PC-9 (cell line): ENCODE results near the gene PALD1. TPM values are rescaled to one million over a fixed set of nuclear protein-coding genes. Genes with fewer than 3 reads are reported as not detected.

Experiments used
- BruUV-seq: library from RNA; stranded (reverse); fragments of 400-500 nt; replicated peaks from 2 replicates; lab custom pipeline; 2021; lab: Mats Ljungman, UMichigan
- CTCF ChIA-PET: fragments of 300-600 bp; sonication (Branson Sonifier 250); formaldehyde crosslinking; loops from one replicate; lab custom pipeline; 2022; ENCODE audit warnings: antibody characterized with exemption; lab: Charles Lee
- POLR2A ChIA-PET: fragments of 300-600 bp; sonication (Branson Sonifier 250); formaldehyde crosslinking; loops from one replicate; lab custom pipeline; 2022; ENCODE audit warnings: antibody characterized with exemption; ENCODE audit not compliant: unreplicated experiment; lab: Charles Lee
- DNase-seq, 2 experiments: peaks; one replicate each; pipeline versions ENCODE4 v3.0.0 to v3.0.0-alpha.2; 2015 to 2022; ENCODE audit warnings: mixed read lengths in 1 of 2
- H2AFZ ChIP-seq: fragments of 200-600 bp; sonication (generic); 2 replicates; pipeline ENCODE4 v1.8.1; 2017; ENCODE audit warnings: antibody characterized with exemption
- H3F3A ChIP-seq: fragments of 200-600 bp; sonication (generic); 2 replicates; pipeline ENCODE4 v1.8.1; 2017; ENCODE audit warnings: antibody characterized with exemption, mild to moderate bottlenecking, low read depth; ENCODE audit not compliant: insufficient read depth
- H3K27ac ChIP-seq: fragments of 200-600 bp; sonication (generic); 2 replicates; pipeline ENCODE4 v1.6.1; 2016; ENCODE audit warnings: mixed run types
- H3K27me3 ChIP-seq: fragments of 200-600 bp; sonication (generic); 2 replicates; pipeline ENCODE4 v1.6.1; 2016; ENCODE audit warnings: low read depth, mixed run types; ENCODE audit not compliant: insufficient read depth
- H3K36me3 ChIP-seq: fragments of 200-600 bp; sonication (generic); 2 replicates; pipeline ENCODE4 v1.6.1; 2016; ENCODE audit warnings: low read depth, mixed run types
- H3K4me1 ChIP-seq: fragments of 200-600 bp; sonication (generic); replicated peaks from 2 replicates; pipeline ENCODE4 v1.6.1; 2016; ENCODE audit warnings: mixed run types; ENCODE audit not compliant: insufficient read depth
- H3K4me2 ChIP-seq: fragments of 200-600 bp; sonication (generic); 2 replicates; pipeline ENCODE4 v1.6.1; 2017; ENCODE audit warnings: mixed run types
- H3K4me3 ChIP-seq: fragments of 200-600 bp; sonication (generic); 2 replicates; pipeline ENCODE4 v1.6.1; 2016; ENCODE audit warnings: mixed run types
- H3K79me2 ChIP-seq: fragments of 200-600 bp; sonication (generic); 2 replicates; pipeline ENCODE4 v1.6.1; 2017; ENCODE audit warnings: low read depth, mixed run types
- H3K9me2 ChIP-seq: fragments of 200-600 bp; sonication (generic); 2 replicates; pipeline ENCODE4 v1.8.1; 2017; ENCODE audit warnings: mild to moderate bottlenecking; ENCODE audit not compliant: insufficient read depth
- H3K9me3 ChIP-seq: fragments of 200-600 bp; sonication (generic); 2 replicates; pipeline ENCODE4 v1.8.1; 2016; ENCODE audit warnings: low read depth; ENCODE audit not compliant: insufficient read depth
- H4K20me1 ChIP-seq: fragments of 200-600 bp; sonication (generic); 2 replicates; pipeline ENCODE4 v1.8.1; 2017; ENCODE audit not compliant: insufficient read depth
- CTCF ChIP-seq: fragments of 200-600 bp; sonication (generic); conservative IDR thresholded peaks from 2 replicates; pipeline ENCODE4 v1.6.1; 2017; ENCODE audit warnings: mixed run types, antibody characterized with exemption, mild to moderate bottlenecking, moderate library complexity
- EZH2 ChIP-seq: fragments of 200-600 bp; sonication (generic); IDR thresholded peaks from 2 replicates; pipeline ENCODE4 v1.8.0; 2017; ENCODE audit warnings: antibody characterized with exemption, low read depth
- intact Hi-C: fragments of 100-400 bp; cut with micrococcal nuclease; formaldehyde crosslinking; loops from one replicate; pipeline ENCODE4 v1.10.0; 2022; ENCODE audit not compliant: unreplicated experiment
- total RNA-seq: library from RNA; stranded (reverse); gene quantifications from 2 replicates; pipeline ENCODE4 v1.2.3, GENCODE V29; 2021

PALD1 gene
- total RNA-seq, 1 experiment from 2014 or later, result 5.2 TPM

GRCh38 chr10:70615784-70616522 is 137.4 kb downstream of the PALD1 start:
- no peaks in the 10 kb centered on the region; the same call in 1 of the 2 replicates for H3F3A ChIP-seq
- H3K4me1 ChIP-seq, result no peaks in the 10 kb centered on the region
- CTCF ChIA-PET, result no interaction called here
- TF ChIP-seq CTCF, result no peak
- no peak for TF ChIP-seq EZH2
- POLR2A ChIA-PET, result no interaction called here
- no peaks in the 10 kb centered on the region for H3K36me3 ChIP-seq
- H3K27ac ChIP-seq, result no peak overlapping the region
- no peaks in the 10 kb centered on the region for H4K20me1 ChIP-seq
- no peak for DNase-seq
- H3K9me2 ChIP-seq, result no peaks in the 10 kb centered on the region
- intact Hi-C loops, result loop anchor here (5.0 kb wide), 1 partner anchor 266 kb away; no protein-coding TSS in a partner anchor
- BruUV-seq, result no TSS peak
- H3K4me3 ChIP-seq, result no peak overlapping the region
- H3K9me3 ChIP-seq, result peaks cover 16% of the 10 kb centered on the region
- H3K27me3 ChIP-seq, result no peaks in the 10 kb centered on the region
- no peaks in the 10 kb centered on the region for H3K79me2 ChIP-seq
- H2AFZ ChIP-seq, result no peak overlapping the region
- no peak overlapping the region for H3K4me2 ChIP-seq

GRCh38 chr10:70616761-70617160 is 138.2 kb downstream of the PALD1 start:
- Histone ChIP-seq H3K9me3 (peaks cover 16% of the 10 kb centered on the region), H3K4me3 (no peak overlapping the region), H3K4me2 (no peak overlapping the region), H3F3A (no peaks in the 10 kb centered on the region; the same call in 1 of the 2 replicates), H2AFZ (no peak overlapping the region), H3K4me1 (no peaks in the 10 kb centered on the region), H3K27ac (no peak overlapping the region), H3K9me2 (no peaks in the 10 kb centered on the region), H3K36me3 (no peaks in the 10 kb centered on the region), H3K79me2 (no peaks in the 10 kb centered on the region), H3K27me3 (no peaks in the 10 kb centered on the region), H4K20me1 (no peaks in the 10 kb centered on the region)
- intact Hi-C loops, result loop anchor here (5.0 kb wide), 1 partner anchor 266 kb away; no protein-coding TSS in a partner anchor
- no TSS peak for BruUV-seq
- TF ChIP-seq EZH2 (no peak), CTCF (no peak)
- CTCF ChIA-PET, result no interaction called here
- POLR2A ChIA-PET, result interaction anchor here (0.6 kb wide), 1 partner anchor 64 kb away, joined by 3 read pairs; no protein-coding TSS in a partner anchor
- DNase-seq, result no peak

Other genes starting within 250 kb of the PALD1 start
- gene PPA1, start 245.3 kb upstream of the PALD1 start, total RNA-seq, result 224 and 236 TPM in 2 replicates
- 0.05 and 0.09 TPM in 2 replicates for gene NPFFR1, start 194.8 kb upstream of the PALD1 start, total RNA-seq
- gene LRRC20, start 96.1 kb upstream of the PALD1 start, total RNA-seq, result 40.2 and 41.5 TPM in 2 replicates
- gene EIF4EBP2, start 74.6 kb upstream of the PALD1 start, total RNA-seq, result 57.4 and 80.3 TPM in 2 replicates
- gene NODAL, start 37.1 kb upstream of the PALD1 start, total RNA-seq, result not detected in 2 replicates
- not detected in 2 replicates for gene PRF1, start 124.0 kb downstream of the PALD1 start, total RNA-seq
- gene ADAMTS14, start 193.7 kb downstream of the PALD1 start, total RNA-seq, result 1.9 and 2.7 TPM in 2 replicates